ENCODE results near the gene FGF1.

DNA sequence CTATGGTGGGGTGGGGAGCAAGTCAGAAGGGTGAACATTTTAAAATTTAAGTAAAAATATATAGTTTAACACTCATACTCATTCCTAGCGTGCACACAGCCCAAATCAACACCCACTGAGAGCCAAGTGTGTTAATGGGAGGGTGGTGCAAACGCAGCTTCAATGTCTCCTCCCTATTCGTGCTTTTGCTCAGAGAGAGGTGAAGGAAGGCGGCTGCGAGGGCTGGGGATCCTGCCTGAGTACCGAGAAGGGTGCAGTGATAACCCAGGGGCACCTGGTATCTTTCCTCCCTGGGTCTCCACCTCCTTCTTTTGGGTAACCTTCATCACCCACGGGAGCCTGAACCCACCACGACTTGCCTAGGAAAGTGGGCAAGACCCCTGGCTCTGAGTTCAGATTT, 35.0 kb downstream of the FGF1 start:
- no peak for TF ChIP-seq ZNF174 (tag by site-specific recombination; IDR thresholded peaks at IDR 0.05)
- no peak for TF ChIP-seq KLF10 (tag by site-specific recombination; IDR thresholded peaks at IDR 0.05)
